ENCODE data around the gene AP3S2.
"Not testable (repeated sequence)": the region's sequence is repeated elsewhere in the genome, so short reads cannot be mapped to it uniquely, and the experiment has no call there.

AP3S2 gene

DNA sequence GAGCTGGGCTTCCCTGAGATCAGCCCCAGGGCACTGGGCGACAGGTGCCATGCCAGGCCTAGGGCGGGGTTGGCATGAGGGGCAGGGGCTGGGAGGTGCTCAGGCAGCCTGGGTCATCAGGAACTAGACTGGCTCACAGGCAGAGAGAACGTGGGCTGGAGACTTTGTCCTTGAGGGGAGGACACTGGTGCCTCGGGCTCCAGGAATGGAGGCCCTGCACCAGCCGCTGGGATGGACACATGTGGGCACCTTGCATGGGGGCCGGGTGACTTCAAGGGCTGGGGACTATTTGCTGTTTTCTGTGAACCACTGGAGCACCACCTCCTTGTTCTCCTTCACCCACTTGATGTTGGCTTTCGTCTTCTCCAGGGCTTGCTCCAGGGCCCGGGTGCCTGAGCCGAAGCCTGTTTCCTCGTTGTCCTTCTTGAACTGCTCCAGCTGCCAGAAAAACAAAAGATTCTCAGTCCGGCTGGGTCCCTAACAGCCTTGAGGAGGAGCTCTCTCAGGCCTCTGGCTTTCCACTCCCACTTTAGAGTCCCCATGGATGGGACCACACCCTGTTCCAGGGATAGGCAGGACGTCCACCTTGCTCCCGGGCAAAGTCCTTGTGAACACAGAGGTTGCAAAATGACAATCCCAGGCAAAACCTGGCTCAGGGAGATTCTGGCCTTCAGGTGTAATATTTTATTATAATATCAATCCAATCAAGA, 108.6 kb downstream of the AP3S2 start:
- TF ChIP-seq, protein P1, sequence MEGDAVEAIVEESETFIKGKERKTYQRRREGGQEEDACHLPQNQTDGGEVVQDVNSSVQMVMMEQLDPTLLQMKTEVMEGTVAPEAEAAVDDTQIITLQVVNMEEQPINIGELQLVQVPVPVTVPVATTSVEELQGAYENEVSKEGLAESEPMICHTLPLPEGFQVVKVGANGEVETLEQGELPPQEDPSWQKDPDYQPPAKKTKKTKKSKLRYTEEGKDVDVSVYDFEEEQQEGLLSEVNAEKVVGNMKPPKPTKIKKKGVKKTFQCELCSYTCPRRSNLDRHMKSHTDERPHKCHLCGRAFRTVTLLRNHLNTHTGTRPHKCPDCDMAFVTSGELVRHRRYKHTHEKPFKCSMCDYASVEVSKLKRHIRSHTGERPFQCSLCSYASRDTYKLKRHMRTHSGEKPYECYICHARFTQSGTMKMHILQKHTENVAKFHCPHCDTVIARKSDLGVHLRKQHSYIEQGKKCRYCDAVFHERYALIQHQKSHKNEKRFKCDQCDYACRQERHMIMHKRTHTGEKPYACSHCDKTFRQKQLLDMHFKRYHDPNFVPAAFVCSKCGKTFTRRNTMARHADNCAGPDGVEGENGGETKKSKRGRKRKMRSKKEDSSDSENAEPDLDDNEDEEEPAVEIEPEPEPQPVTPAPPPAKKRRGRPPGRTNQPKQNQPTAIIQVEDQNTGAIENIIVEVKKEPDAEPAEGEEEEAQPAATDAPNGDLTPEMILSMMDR (IDR thresholded peaks at IDR 0.05; ENCODE audit: extremely low read depth, missing control alignments): no peak
- no peak for DNase-seq (ENCODE audit: low spot score)

DNA sequence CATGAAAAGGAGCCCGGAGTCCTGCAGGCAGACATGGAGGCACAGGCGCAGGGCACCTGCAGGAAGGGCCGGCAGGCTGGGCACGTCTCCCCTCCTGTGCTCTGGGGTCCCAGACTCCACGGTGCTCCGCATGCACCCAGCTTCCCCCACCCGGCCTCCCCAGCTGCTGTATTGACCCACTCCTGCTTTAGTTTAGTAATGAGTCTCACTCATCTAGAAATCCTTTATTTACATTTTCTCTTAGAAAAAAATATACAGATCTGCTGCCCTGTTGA, 109.2 kb downstream of the AP3S2 start:
- TF ChIP-seq, protein P1 (IDR thresholded peaks at IDR 0.05; ENCODE audit: extremely low read depth, missing control alignments): no peak
- no peak for DNase-seq (ENCODE audit: low spot score)

DNA sequence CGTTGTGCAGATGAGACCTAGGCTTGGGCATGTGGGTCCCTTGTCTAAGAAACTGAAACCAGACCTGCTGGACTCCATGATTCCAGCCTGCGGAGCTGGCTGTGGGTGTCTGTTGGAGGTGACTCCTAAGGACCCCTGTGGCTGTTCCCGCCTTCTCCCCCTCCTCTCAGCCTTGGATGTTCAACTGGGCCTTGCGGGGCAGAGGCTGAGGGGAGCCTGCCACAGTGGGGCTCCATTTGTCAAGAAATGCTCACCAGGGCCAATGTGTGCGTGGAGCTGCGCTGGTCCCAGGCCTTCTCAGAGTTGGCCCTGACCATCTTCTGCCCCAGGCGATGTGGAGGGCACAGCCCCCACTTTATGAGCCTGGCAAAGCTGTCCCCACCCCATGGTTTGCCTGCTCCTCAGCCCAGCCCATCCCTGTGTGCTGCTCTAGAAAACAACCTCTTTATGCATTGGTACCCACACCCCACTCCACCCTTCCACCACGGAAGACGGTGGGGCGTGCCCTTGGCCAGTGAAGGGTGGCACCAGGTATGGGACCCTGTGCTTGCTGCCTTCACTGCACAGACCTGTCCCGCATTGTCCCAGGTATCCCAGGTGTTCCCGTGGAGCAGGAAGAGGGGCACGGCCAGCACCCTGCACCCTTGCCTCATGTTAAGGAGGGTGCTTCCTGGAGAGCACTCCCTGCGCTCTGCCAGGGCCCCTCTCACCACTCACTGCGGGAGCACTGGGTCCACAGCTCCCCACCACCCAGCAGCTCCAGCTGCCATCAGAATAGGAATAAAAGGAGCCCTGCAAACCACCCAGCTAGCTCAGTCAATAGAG, 109.7 kb downstream of the AP3S2 start:
- no peak for DNase-seq (ENCODE audit: low spot score)
- TF ChIP-seq, protein P1 (IDR thresholded peaks at IDR 0.05; ENCODE audit: extremely low read depth, missing control alignments): no peak

DNA sequence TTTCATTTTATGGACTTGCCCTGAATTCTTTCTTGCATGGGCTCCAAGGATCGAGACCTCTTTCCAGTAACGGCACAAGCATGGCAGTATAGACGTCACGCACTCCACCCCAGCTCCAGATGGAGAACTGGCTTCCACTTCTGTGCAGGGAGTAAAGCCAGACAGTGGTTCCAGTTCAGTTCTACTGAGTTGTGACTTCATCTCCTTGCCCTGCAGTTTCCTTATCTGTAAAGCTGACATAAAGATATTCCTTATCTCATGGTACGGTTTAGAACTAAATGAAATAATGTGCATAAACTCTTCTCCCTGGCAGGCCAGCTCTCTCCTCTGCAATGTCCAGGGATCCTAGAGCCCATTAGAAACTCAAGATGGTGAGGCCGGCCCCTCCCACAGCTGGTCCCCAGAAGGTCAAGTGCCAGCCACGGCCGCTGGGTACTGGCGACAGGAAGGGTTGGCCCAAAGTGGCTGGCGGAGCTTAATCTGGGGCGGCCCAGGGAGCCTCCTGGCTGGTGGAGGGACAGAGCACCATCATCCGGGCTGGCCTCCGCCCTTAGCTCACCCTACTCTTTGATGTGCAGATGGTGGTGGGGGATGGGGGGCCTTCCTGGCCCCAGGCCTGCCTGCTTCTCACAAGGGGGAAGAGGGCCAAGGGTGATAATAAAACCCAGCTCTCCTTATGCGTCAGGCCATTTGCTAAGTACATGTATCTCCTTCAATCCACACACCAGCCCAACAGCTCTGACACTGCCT, 110.5 kb downstream of the AP3S2 start:
- DNase-seq (ENCODE audit: low spot score): no peak
- TF ChIP-seq, protein P1 (IDR thresholded peaks at IDR 0.05; ENCODE audit: extremely low read depth, missing control alignments): no peak

DNA sequence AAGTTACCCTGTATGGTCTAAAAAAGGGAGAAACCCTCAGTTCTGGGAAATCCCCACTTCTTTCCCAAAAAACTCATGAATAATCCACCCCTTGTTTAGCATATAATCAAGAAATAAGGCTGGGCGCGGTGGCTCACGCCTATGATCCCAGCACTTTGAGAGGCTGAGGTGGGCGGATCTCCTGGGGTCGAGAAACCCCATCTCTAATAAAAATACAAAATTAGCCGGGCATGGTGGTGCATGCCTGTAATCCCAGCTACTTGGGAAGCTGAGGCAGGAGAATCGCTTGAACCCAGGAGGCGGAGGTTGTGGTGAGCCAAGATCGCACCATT, 111.2 kb downstream of the AP3S2 start:
- not testable (repeated sequence) for DNase-seq (ENCODE audit: low spot score)

DNA sequence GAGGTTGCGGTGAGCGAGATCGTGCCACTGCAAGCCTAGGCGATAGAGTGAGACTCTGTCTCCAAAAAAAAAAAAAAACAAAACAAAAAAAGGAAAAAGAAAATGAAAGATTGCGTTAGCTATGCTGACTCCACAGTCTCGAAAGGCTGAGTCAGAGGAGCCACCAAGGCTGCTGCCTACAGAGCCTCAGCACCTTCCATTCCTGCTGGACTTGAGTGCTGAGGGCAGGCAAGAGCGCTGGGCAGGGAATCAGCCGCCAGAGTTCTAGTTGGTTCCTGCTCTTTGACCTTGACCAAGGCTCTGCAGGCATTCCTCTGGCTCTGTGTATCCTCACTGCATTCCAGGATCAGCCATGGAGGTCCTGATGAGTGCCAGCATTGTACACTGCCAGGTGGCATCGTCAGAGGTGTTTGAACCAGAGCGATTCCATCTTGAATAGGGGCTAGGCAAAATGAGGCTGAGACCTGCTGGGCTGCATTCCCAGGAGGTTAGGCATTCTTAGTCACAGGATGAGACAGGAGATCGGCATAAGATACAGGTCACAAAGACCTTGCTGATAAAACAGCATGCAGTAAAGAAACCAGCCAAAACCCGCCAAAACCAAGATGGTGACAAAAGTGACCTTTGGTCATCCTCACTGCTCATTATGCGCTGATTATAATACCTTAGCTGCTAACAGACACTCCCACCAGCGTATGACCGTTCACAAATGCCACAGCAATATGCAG, 111.7 kb downstream of the AP3S2 start:
- DNase-seq (ENCODE audit: low spot score): no peak
- TF ChIP-seq, protein P1 (IDR thresholded peaks at IDR 0.05; ENCODE audit: extremely low read depth, missing control alignments): no peak

DNA sequence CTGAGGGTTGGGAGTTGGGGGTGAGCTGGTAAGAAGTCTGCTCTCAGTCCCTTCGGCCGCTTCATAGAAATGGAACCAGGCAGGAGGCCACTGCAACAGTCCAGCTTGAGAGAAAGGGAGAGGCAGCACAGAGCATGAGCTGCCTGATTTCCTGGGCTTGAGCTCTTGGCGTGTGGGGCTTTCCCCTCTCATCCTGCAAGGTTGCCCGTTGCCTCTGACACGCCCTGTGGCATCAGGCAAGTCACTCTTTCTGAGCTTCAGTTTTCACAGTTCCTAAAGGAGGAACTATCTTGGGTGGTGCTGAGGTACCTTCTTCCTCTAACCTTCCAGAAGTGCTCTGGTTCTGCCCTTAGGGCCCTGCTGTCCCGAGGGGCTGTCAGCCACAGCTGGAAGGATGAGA, 112.7 kb downstream of the AP3S2 start:
- DNase-seq (ENCODE audit: low spot score): no peak

More for the DNA sequence above, 112.7 kb downstream of the AP3S2 start:
- TF ChIP-seq, protein P1 (IDR thresholded peaks at IDR 0.05; ENCODE audit: extremely low read depth, missing control alignments): no peak

All from GM20000 (cell line).